ENCODE data around the gene CTU2. TPM values are rescaled to one million over a fixed set of nuclear protein-coding genes. Genes with fewer than 3 reads are reported as not detected.

CTU2 gene
- total and polyA plus RNA-seq, 9 of the 15 experiments (the other 6 are each of a cell fraction or from before 2014, with no cell fraction given), result 1.3 to 105 (median 23.2) TPM

- no peak overlapping the region for H3K27ac ChIP-seq (ENCODE audit: extremely low read depth, low read depth, low read length)
- DNase-seq (ENCODE audit: extremely low read depth in 1 of 4, low spot score in 3 of 4) (no peak), FAIRE-seq (no peak), ATAC-seq (no peak)
- H3K27me3 ChIP-seq (ENCODE audit: control insufficient read depth in 2 of 2, insufficient read depth in 2 of 2, low read length in 2 of 2), result no peaks in the 10 kb centered on the region
- whole genome bisulfite sequencing (ENCODE audit: insufficient coverage, low coverage, missing lambda C conversion rate), result 69% methylated on average over 20 of the region's 22 CpGs
- no TSS peak for BruUV-seq (replicated peaks)
- in situ Hi-C loops (cut with MboI) (no loop called here), intact Hi-C loops (cut with micrococcal nuclease) (no loop called here)
- no peak for TF ChIP-seq SNRNP70 (optimal IDR thresholded peaks at IDR 0.05; ENCODE audit: low read depth, low read length)
- TF ChIP-seq POLR2A (conservative IDR thresholded peaks at IDR 0.05), result 0 out of 2 replicates have a peak, but pooled peaks have one; percentile 4
- TF ChIP-seq RBFOX2 (IDR thresholded peaks at IDR 0.05; ENCODE audit: low read depth, low read length), result peak; percentile 31; the same call in 1 of the 2 replicates
- no peak for TF ChIP-seq E2F4 (CRISPR knock-in tag; IDR thresholded peaks at IDR 0.05; ENCODE audit: low read depth)
- peak; percentile 59 for TF ChIP-seq POLR2G (IDR thresholded peaks at IDR 0.05; ENCODE audit: low read depth, low read length)
- no peak for TF ChIP-seq HINFP (tag; conservative IDR thresholded peaks at IDR 0.05; ENCODE audit: low read depth)
- H4K20me1 ChIP-seq (replicated peaks; ENCODE audit: control insufficient read depth, insufficient read depth, low read length), result no peaks in the 10 kb centered on the region; the same call in 1 of the 2 replicates
- H3K36me3 ChIP-seq (ENCODE audit: control insufficient read depth, insufficient read depth, low read length), result peaks cover 3% of the 10 kb centered on the region; the same call in 1 of the 3 replicates
- H3K4me3 ChIP-seq, result no peak overlapping the region
- no peaks in the 10 kb centered on the region for H3K79me2 ChIP-seq (ENCODE audit: control insufficient read depth, insufficient read depth, low read length)
- ChIA-PET CTCF (ENCODE audit: low intra/inter-chr PET ratio) (no interaction called here), POLR2A (interaction anchor here (0.6 kb wide), 1 partner anchor 17 kb away, joined by 3 read pairs; no protein-coding TSS in a partner anchor)
- peak overlapping the region in 1 of 2 experiments; percentile 76; a peak in 2 of 4 replicates for H3K9ac ChIP-seq (ENCODE audit: insufficient read depth in 1 of 2, low read depth in 2 of 2, low read length in 2 of 2)
- no peak overlapping the region for H2AFZ ChIP-seq (ENCODE audit: low read depth, low read length)
- no peaks in the 10 kb centered on the region for H3K9me3 ChIP-seq (replicated peaks; ENCODE audit: control insufficient read depth, insufficient read depth, low read depth, low read length)
- H3K4me2 ChIP-seq (ENCODE audit: insufficient read depth, low read length), result no peak overlapping the region
- peaks cover 0 to 45% of the 10 kb centered on the region in 2 experiments; a peak in 2 of 5 replicates for H3K4me1 ChIP-seq (replicated peaks in 1 of 2; ENCODE audit: control insufficient read depth in 2 of 2, insufficient read depth in 2 of 2, low read length in 2 of 2)
- no peaks in the 10 kb centered on the region for H3K9me1 ChIP-seq (ENCODE audit: control insufficient read depth, insufficient read depth, low read length)
Measured at GRCh38 chr16:88676502-88677242, 29.6 kb upstream of the CTU2 start.
